ENCODE results near the gene CINP.

Gene CINP

GRCh38 chr14:102362545-102363181, at the start of gene CINP, which contains the start of gene TECPR2:
Gene CINP, minus strand, starts transcription at chr14:102362890. Its CDS starts 39 bp downstream, at chr14:102362851.
Gene TECPR2, plus strand, starts transcription at chr14:102362941. Its CDS starts 13,781 bp downstream, at chr14:102376722.
- DNase-seq: peak; percentile 96

GRCh38 chr14:102408724-102409123, 46.0 kb upstream of the CINP start:
- no peak for DNase-seq

GRCh38 chr14:102407258-102407657, 44.6 kb upstream of the CINP start:
- no peak for DNase-seq

GRCh38 chr14:102403028-102403427, 40.3 kb upstream of the CINP start:
- DNase-seq: no peak

- no peak for DNase-seq
Measured at GRCh38 chr14:102396521-102396920, 33.8 kb upstream of the CINP start.

- no peak for DNase-seq
Measured at GRCh38 chr14:102394717-102395375, 32.2 kb upstream of the CINP start.

- no peak for DNase-seq
Measured at GRCh38 chr14:102392506-102392905, 29.8 kb upstream of the CINP start.

- DNase-seq: no peak
Measured at GRCh38 chr14:102390064-102390855, 27.6 kb upstream of the CINP start.

- DNase-seq: no peak
Measured at GRCh38 chr14:102389246-102389645, 26.6 kb upstream of the CINP start.

- DNase-seq: no peak
Measured at GRCh38 chr14:102387086-102387485, 24.4 kb upstream of the CINP start.

GRCh38 chr14:102378830-102379229, 16.1 kb upstream of the CINP start:
- DNase-seq: no peak

- DNase-seq: no peak
Measured at GRCh38 chr14:102377696-102378095, 15.0 kb upstream of the CINP start.

- no peak for DNase-seq
Measured at GRCh38 chr14:102375119-102375518, 12.4 kb upstream of the CINP start.

- DNase-seq: no peak
Measured at GRCh38 chr14:102374264-102374663, 11.6 kb upstream of the CINP start.

GRCh38 chr14:102373110-102373509, 10.4 kb upstream of the CINP start:
- DNase-seq: no peak

GRCh38 chr14:102371361-102371760, 8.7 kb upstream of the CINP start:
- no peak for DNase-seq

GRCh38 chr14:102370305-102370809, 7.7 kb upstream of the CINP start:
- no peak for DNase-seq

GRCh38 chr14:102363182-102363943, 673 bp upstream of the CINP start:
- DNase-seq: peak; percentile 31

GRCh38 chr14:102362084-102362483, 606 bp downstream of the CINP start:
- DNase-seq: peak; percentile 72

- DNase-seq: no peak
Measured at GRCh38 chr14:102360388-102360787, 2.3 kb downstream of the CINP start.

GRCh38 chr14:102359341-102359740, 3.3 kb downstream of the CINP start:
- DNase-seq: no peak

GRCh38 chr14:102356280-102356679, 6.4 kb downstream of the CINP start:
- DNase-seq: no peak

- DNase-seq: no peak
Measured at GRCh38 chr14:102353126-102353619, 9.5 kb downstream of the CINP start.
